Astrocyte (in vitro differentiated cells and primary cell): ENCODE data around the gene ITGAV. TPM values are rescaled to one million over a fixed set of nuclear protein-coding genes. Genes with fewer than 3 reads are reported as not detected.

ENCODE experiments used
- DNase-seq: peaks from one replicate; pipeline ENCODE4 v3.0.0-alpha.2; 2010; ENCODE audit warnings: low read depth
- FAIRE-seq: peaks from 2 replicates; lab custom pipeline; 2011; peaks lifted over from hg19 to GRCh38; lab: Jason Lieb, UNC
- H2AFZ ChIP-seq: 2 replicates; pipeline ENCODE4 v1.6.0; 2012; ENCODE audit warnings: low read depth, low read length, inconsistent platforms
- H3K27ac ChIP-seq: 2 replicates; pipeline ENCODE4 v1.5.1; 2011; ENCODE audit warnings: low read depth, low read length, inconsistent platforms
- H3K27me3 ChIP-seq: 2 replicates; pipeline ENCODE4 v1.6.0; 2011; ENCODE audit warnings: low read length, inconsistent platforms; ENCODE audit not compliant: insufficient read depth
- H3K36me3 ChIP-seq: 2 replicates; pipeline ENCODE4 v1.5.1; 2011; ENCODE audit warnings: low read length, inconsistent platforms; ENCODE audit not compliant: insufficient read depth
- H3K4me1 ChIP-seq: 2 replicates; pipeline ENCODE4 v1.5.1; 2011; ENCODE audit warnings: low read length, inconsistent platforms; ENCODE audit not compliant: insufficient read depth
- H3K4me2 ChIP-seq: 2 replicates; pipeline ENCODE4 v1.6.0; 2012; ENCODE audit warnings: low read length, inconsistent platforms
- H3K4me3 ChIP-seq: 2 replicates; pipeline ENCODE4 v1.5.1; 2011; ENCODE audit warnings: low read depth, mild to moderate bottlenecking, low read length, inconsistent platforms; ENCODE audit not compliant: insufficient read depth
- H3K79me2 ChIP-seq: 2 replicates; pipeline ENCODE4 v1.6.0; 2012; ENCODE audit warnings: mild to moderate bottlenecking, low read length, inconsistent platforms; ENCODE audit not compliant: insufficient read depth
- H3K9ac ChIP-seq: 2 replicates; pipeline ENCODE4 v1.6.0; 2012; ENCODE audit warnings: mild to moderate bottlenecking, low read length, inconsistent platforms
- H3K9me3 ChIP-seq: 2 replicates; pipeline ENCODE4 v1.5.1; 2012; ENCODE audit warnings: low read depth, mild to moderate bottlenecking, low read length, inconsistent platforms; ENCODE audit not compliant: insufficient read depth
- H4K20me1 ChIP-seq: 2 replicates; pipeline ENCODE4 v1.6.0; 2012; ENCODE audit warnings: low read length, inconsistent platforms; ENCODE audit not compliant: insufficient read depth
- H3K27ac Mint-ChIP-seq: one replicate; pipeline ENCODE4 v1.8.0; 2021; ENCODE audit warnings: mild to moderate bottlenecking, mixed read lengths; ENCODE audit not compliant: unreplicated experiment
- H3K27me3 Mint-ChIP-seq: one replicate; pipeline ENCODE4 v1.8.0; 2021; ENCODE audit warnings: low read depth, mixed read lengths; ENCODE audit not compliant: unreplicated experiment
- H3K36me3 Mint-ChIP-seq: one replicate; pipeline ENCODE4 v1.8.0; 2021; ENCODE audit warnings: low read depth, mixed read lengths; ENCODE audit not compliant: unreplicated experiment
- H3K4me1 Mint-ChIP-seq: one replicate; pipeline ENCODE4 v1.8.0; 2021; ENCODE audit warnings: low read depth, mixed read lengths; ENCODE audit not compliant: unreplicated experiment
- H3K4me3 Mint-ChIP-seq: one replicate; pipeline ENCODE4 v1.8.0; 2021; ENCODE audit warnings: mild to moderate bottlenecking, moderate library complexity, mixed read lengths; ENCODE audit not compliant: unreplicated experiment
- H3K9me3 Mint-ChIP-seq: one replicate; pipeline ENCODE4 v1.8.0; 2021; ENCODE audit warnings: mild to moderate bottlenecking, mixed read lengths; ENCODE audit not compliant: unreplicated experiment
- CTCF ChIP-seq: IDR thresholded peaks from 2 replicates; pipeline ENCODE4 v1.5.1; 2011; ENCODE audit warnings: low read depth, mild to moderate bottlenecking, inconsistent platforms, low read length, moderate library complexity; ENCODE audit not compliant: insufficient read depth
- EZH2 ChIP-seq: IDR thresholded peaks from 2 replicates; pipeline ENCODE4 v1.6.1; 2012; ENCODE audit warnings: mild to moderate bottlenecking, low read length, inconsistent platforms; ENCODE audit not compliant: insufficient read depth
- total RNA-seq: library from RNA; stranded (reverse); gene quantifications from 2 replicates; pipeline ENCODE4 v1.2.1, GENCODE V29; 2021

ITGAV gene
- total RNA-seq, 1 donor from 2014 or later = 661 TPM

- Histone ChIP-seq H3K4me1 (peaks cover 3% of the 10 kb centered on the region), H3K4me2 (no peak overlapping the region), H3K27me3 (no peaks in the 10 kb centered on the region), H3K79me2 (peaks cover 5% of the 10 kb centered on the region), H3K36me3 (no peaks in the 10 kb centered on the region), H4K20me1 (no peaks in the 10 kb centered on the region), H3K4me3 (no peak overlapping the region), H2AFZ (no peak overlapping the region), H3K27ac (no peak overlapping the region), H3K9ac (no peak overlapping the region), H3K9me3 (no peaks in the 10 kb centered on the region)
- Mint-ChIP-seq H3K27me3 (no peaks in the 10 kb centered on the region), H3K4me3 (no peak overlapping the region), H3K4me1 (no peaks in the 10 kb centered on the region), H3K36me3 (peaks cover 1% of the 10 kb centered on the region), H3K9me3 (peaks cover 3% of the 10 kb centered on the region), H3K27ac (no peak overlapping the region)
- TF ChIP-seq CTCF (no peak), EZH2 (no peak)
- FAIRE-seq (no peak), DNase-seq (no peak)
Observed at GRCh38 chr2:186702006-186702405, 112.2 kb downstream of the ITGAV start.

GRCh38 chr2:186702501-186702900 lies 112.6 kb downstream of the ITGAV start:
- H4K20me1 ChIP-seq = no peaks in the 10 kb centered on the region
- H3K27me3 ChIP-seq = no peaks in the 10 kb centered on the region
- no peak for TF ChIP-seq EZH2
- no peak overlapping the region for H3K4me3 Mint-ChIP-seq
- no peaks in the 10 kb centered on the region for H3K36me3 ChIP-seq
- peaks cover 3% of the 10 kb centered on the region for H3K9me3 Mint-ChIP-seq
- H3K36me3 Mint-ChIP-seq = peaks cover 1% of the 10 kb centered on the region
- H3K27ac ChIP-seq = no peak overlapping the region
- peaks cover 5% of the 10 kb centered on the region for H3K79me2 ChIP-seq
- H3K4me1 Mint-ChIP-seq = no peaks in the 10 kb centered on the region
- H3K9ac ChIP-seq = no peak overlapping the region
- no peaks in the 10 kb centered on the region for H3K9me3 ChIP-seq
- H3K4me3 ChIP-seq = no peak overlapping the region
- no peak overlapping the region for H2AFZ ChIP-seq
- no peaks in the 10 kb centered on the region for H3K27me3 Mint-ChIP-seq
- no peak overlapping the region for H3K4me2 ChIP-seq
- no peaks in the 10 kb centered on the region for H3K4me1 ChIP-seq
- DNase-seq (no peak), FAIRE-seq (no peak)
- H3K27ac Mint-ChIP-seq = no peak overlapping the region

GRCh38 chr2:186704897-186705296 lies 115.0 kb downstream of the ITGAV start:
- FAIRE-seq = no peak
- Histone ChIP-seq H3K4me1 (no peaks in the 10 kb centered on the region), H3K27ac (no peak overlapping the region)

More at GRCh38 chr2:186704897-186705296, 115.0 kb downstream of the ITGAV start:
- Histone ChIP-seq H3K79me2 (no peaks in the 10 kb centered on the region), H3K4me2 (no peak overlapping the region), H2AFZ (no peak overlapping the region), H3K9me3 (no peaks in the 10 kb centered on the region), H3K9ac (no peak overlapping the region), H3K36me3 (no peaks in the 10 kb centered on the region), H4K20me1 (no peaks in the 10 kb centered on the region), H3K4me3 (no peak overlapping the region), H3K27me3 (no peaks in the 10 kb centered on the region)
- no peak for DNase-seq
- H3K4me1 Mint-ChIP-seq = no peaks in the 10 kb centered on the region
- no peaks in the 10 kb centered on the region for H3K9me3 Mint-ChIP-seq
- H3K36me3 Mint-ChIP-seq = peaks cover 4% of the 10 kb centered on the region
- no peaks in the 10 kb centered on the region for H3K27me3 Mint-ChIP-seq
- TF ChIP-seq CTCF = no peak
- TF ChIP-seq EZH2 = no peak
- no peak overlapping the region for H3K4me3 Mint-ChIP-seq
- peak overlapping the region; percentile 6 for H3K27ac Mint-ChIP-seq
